GM19452 (cell line): ENCODE data around the gene SOD3.

ENCODE experiments used
- ATAC-seq: cut with Tn5 transposase; IDR thresholded peaks from one replicate; pipeline ENCODE4 v1.9.1; 2021; ENCODE audit not compliant: unreplicated experiment

SOD3 gene

DNA sequence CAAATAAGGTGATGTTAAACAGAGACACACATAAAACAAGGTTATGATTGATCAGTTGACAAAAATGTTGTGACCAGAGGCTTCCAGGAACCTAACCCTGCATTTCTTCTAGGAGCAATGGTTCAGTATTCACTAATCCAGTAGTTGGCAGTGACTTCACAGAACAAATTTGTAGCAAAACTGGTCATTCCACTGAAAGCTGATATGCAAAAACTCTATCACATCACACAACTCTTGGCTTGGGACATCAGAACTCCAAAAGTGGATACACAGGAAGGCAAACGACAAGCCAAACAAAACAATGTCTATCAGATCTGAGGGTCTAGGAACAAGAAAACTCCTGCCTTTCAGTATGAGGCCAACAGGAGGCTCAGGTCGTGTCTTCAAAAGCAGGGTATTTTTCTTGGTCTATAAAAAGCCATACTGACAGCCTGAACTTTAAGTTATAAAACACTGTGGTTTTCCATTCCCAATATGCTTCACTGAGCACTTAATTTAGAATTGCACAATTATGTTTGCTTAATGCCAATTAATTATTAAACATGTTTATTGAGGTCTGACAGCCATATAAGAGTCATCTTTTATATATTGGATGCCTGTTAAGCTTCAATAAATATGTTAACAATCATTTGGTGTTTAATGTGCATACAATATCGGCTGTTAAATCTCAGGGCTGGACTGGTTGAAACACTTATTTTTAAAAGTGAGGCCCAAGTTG, 45.6 kb downstream of the SOD3 start:
- ATAC-seq = no peak

DNA sequence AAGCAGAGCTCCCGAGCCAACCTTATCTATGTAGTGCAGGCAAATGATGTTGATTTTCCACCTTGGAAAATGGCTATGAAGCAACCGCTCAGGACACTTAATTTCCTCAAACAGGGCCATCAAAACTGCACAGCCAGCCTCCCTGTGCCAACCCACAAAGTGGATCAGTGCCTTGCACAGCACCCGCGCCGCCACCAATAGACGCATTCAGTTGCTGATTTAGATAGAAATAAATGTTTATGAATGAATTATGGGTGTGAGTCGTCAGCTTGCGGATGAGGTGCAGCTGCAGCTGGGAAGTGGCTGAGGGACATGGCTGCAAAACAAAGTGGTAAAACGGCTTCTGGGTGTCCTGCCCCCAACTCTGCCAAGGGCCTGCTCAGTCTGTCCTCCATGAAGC, 47.0 kb downstream of the SOD3 start:
- no peak for ATAC-seq

DNA sequence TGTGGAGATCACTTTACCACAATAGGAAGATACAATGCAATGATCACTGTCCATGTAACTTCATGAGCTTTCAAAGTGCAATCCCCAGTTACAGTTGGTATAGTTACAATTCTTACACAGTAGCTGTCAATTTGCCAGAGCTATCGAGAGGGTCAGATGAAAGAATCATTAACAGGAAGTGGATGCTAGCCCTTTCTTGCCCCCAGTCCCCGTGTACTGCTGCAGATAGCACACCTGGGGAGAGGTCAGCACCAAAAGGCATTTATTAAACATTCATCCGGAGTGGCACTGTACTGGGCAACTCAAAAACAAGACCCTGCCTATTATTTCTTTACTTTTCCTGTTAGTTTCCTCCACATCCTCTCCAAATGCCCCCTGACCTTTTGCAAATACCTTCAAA, 47.7 kb downstream of the SOD3 start:
- ATAC-seq = no peak

DNA sequence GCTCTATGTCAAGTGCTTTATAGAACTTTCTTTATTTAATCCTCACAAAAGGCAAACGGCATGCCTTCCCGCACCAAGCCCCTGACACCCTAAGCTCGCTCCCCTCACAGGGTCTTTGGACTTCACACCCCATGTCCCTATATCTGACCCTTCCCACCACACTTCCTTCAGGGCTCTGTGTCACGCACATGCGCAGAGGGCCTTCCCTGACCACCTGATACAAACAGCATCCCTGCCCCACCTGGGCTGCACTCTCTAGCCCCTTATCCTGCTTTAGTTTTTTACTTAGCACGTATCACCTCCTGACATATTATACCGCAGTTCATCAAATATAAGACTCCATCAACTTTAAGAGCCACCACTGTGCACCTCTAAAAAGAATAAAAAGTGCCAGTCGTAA, 49.8 kb downstream of the SOD3 start:
- ATAC-seq = no peak

DNA sequence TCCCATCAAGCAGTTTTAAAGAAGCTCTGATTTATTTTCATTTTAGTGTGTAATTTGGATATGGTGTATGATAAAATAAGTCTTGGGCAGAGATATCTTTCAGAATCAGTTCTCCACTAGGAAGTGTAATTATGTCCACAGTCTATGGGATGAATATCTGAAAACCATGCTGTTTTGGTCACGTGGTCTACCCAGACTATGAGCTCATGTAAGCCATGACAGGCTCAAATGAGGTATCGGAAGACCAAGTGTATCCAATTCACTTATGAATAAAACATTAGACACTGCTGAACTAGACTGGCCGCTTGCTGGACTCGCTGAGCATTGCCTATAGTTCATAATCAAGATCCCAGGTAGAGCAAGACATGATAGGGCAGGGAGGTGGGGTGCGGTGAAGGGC, 50.5 kb downstream of the SOD3 start:
- ATAC-seq = no peak

DNA sequence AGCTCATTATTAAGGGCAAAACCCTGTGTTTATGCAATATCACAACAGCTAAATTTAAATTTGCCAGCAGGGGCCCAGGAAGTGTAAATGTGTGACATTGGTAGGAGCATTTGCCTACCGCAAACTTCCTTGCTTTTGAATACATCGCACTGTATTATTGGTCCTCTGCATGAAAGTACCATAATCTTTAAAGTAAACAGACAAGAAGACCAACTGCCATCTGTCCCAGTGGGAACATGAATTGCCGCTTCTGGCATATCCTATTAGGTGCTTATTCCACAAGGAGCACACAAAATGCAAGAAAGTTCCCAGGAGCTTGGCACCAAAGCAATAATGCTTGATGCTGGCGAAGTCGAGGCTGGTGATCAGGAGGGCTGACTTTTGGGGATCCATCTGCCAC, 51.3 kb downstream of the SOD3 start:
- no peak for ATAC-seq

DNA sequence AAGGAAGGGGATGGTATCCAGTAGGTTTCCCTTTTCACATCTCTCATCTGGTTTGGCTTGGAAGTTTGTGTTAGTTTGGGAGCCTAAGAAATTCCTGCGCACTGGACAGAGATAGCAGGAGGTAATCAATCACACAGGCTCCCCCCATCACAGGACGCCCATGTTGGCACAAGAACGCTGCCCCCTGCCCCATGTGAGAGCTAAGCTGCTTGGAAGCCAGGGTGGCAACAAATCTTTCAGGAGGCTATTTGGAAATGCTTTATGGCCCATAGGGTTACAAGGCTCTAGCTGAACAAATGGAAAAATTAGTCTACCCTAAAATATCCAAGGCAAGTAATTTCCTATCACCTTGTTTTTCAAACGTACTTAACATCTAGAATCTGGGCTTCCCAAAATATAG, 54.0 kb downstream of the SOD3 start:
- no peak for ATAC-seq

DNA sequence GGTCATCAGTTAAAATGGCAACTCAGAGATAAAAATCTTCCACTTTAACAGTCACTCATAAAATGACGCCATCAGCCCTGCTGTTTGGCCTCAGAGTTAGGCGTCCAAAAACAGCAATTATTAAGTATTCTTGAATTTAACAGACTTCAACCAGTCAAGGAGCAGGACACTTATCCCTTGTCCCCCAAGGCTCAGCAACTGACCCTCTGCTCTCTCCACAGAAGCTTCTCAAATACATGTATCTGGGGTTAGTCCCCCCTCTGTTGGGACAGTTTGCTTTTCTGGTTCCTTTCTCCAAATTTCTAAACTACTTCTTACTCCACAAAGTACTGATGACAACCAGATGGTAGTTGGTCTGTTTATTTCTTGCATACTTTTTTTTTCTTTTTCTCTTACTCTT, 54.4 kb downstream of the SOD3 start:
- no peak for ATAC-seq
